NT2/D1 (cell line): ENCODE data around the gene ATE1.

Experiments used
- SUZ12 ChIP-seq: IDR thresholded peaks from 2 replicates; pipeline ENCODE4 v1.6.1; 2011; ENCODE audit not compliant: insufficient read length, insufficient read depth; ENCODE audit errors: extremely low read depth
- YY1 ChIP-seq: IDR thresholded peaks from 2 replicates; pipeline ENCODE4 v1.6.1; 2011; ENCODE audit not compliant: insufficient read length, insufficient read depth

- TF ChIP-seq YY1 (no peak), SUZ12 (no peak)
These were observed 188.7 kb downstream of the ATE1 start for GRCh38 chr10:121739114-121739513.
